ENCODE measurements around the gene SUSD1. TPM values are rescaled to one million over a fixed set of nuclear protein-coding genes. Genes with fewer than 3 reads are reported as not detected.

The SUSD1 gene
- total and polyA plus RNA-seq, 9 of the 15 experiments (the other 6 are each of a cell fraction or from before 2014, with no cell fraction given), result 10.9 to 44.4 (median 36.1) TPM

DNA sequence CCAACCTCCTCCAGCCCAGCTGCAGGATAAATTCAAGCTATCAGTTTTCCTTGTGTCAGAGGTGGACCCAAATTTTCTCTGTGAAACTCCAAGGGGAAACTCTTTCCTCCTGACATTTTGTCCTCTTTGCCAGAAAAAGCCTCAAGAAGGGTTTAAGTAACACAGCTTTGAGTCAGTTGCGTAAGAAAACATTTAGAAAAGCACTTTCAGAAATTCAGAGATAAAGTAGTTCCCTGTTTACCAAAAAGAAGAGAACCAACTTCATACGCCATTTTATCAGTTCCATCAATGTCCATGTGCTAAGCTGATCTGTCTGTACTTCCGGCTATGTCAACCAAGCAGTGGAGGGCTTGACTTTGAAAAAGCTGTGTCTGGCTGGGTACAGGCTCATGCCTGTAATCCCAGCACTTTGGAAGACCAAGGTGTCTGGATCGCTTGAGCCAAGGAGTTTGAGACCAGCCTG is 19.9 kb upstream of the SUSD1 start (continued):
- TF ChIP-seq, protein P1, sequence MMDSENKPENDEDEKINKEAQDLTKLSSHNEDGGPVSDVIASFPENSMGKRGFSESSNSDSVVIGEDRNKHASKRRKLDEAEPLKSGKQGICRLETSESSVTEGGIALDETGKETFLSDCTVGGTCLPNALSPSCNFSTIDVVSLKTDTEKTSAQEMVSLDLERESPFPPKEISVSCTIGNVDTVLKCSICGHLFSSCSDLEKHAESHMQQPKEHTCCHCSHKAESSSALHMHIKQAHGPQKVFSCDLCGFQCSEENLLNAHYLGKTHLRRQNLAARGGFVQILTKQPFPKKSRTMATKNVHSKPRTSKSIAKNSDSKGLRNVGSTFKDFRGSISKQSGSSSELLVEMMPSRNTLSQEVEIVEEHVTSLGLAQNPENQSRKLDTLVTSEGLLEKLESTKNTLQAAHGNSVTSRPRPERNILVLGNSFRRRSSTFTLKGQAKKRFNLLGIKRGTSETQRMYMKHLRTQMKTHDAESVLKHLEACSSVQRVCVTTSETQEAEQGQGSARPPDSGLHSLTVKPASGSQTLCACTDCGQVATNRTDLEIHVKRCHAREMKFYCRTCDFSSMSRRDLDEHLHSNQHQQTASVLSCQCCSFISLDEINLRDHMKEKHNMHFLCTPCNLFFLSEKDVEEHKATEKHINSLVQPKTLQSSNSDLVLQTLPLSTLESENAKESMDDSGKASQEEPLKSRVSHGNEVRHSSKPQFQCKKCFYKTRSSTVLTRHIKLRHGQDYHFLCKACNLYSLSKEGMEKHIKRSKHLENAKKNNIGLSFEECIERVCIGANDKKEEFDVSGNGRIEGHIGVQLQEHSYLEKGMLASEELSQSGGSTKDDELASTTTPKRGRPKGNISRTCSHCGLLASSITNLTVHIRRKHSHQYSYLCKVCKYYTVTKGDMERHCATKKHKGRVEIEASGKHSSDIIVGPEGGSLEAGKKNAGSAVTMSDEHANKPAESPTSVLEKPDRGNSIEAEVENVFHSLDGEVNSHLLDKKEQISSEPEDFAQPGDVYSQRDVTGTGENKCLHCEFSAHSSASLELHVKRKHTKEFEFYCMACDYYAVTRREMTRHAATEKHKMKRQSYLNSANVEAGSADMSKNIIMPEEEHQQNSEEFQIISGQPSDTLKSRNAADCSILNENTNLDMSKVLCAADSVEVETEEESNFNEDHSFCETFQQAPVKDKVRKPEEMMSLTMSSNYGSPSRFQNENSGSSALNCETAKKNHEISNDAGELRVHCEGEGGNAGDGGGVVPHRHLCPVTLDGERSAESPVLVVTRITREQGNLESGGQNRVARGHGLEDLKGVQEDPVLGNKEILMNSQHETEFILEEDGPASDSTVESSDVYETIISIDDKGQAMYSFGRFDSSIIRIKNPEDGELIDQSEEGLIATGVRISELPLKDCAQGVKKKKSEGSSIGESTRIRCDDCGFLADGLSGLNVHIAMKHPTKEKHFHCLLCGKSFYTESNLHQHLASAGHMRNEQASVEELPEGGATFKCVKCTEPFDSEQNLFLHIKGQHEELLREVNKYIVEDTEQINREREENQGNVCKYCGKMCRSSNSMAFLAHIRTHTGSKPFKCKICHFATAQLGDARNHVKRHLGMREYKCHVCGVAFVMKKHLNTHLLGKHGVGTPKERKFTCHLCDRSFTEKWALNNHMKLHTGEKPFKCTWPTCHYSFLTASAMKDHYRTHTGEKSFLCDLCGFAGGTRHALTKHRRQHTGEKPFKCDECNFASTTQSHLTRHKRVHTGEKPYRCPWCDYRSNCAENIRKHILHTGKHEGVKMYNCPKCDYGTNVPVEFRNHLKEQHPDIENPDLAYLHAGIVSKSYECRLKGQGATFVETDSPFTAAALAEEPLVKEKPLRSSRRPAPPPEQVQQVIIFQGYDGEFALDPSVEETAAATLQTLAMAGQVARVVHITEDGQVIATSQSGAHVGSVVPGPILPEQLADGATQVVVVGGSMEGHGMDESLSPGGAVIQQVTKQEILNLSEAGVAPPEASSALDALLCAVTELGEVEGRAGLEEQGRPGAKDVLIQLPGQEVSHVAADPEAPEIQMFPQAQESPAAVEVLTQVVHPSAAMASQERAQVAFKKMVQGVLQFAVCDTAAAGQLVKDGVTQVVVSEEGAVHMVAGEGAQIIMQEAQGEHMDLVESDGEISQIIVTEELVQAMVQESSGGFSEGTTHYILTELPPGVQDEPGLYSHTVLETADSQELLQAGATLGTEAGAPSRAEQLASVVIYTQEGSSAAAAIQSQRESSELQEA (IDR thresholded peaks at IDR 0.05; ENCODE audit: low read depth), result no peak
- TF ChIP-seq, protein P2, sequence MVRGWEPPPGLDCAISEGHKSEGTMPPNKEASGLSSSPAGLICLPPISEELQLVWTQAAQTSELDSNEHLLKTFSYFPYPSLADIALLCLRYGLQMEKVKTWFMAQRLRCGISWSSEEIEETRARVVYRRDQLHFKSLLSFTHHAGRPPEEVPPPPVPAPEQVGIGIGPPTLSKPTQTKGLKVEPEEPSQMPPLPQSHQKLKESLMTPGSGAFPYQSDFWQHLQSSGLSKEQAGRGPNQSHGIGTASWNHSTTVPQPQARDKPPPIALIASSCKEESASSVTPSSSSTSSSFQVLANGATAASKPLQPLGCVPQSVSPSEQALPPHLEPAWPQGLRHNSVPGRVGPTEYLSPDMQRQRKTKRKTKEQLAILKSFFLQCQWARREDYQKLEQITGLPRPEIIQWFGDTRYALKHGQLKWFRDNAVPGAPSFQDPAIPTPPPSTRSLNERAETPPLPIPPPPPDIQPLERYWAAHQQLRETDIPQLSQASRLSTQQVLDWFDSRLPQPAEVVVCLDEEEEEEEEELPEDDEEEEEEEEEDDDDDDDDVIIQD (CRISPR knock-in tag; IDR thresholded peaks at IDR 0.05), result no peak
- TF ChIP-seq NBN (IDR thresholded peaks at IDR 0.05; ENCODE audit: low read depth) (no peak), SLC30A9 (CRISPR knock-in tag; IDR thresholded peaks at IDR 0.05) (no peak), PCBP2 (IDR thresholded peaks at IDR 0.05; ENCODE audit: low read depth, low read length, poor library complexity, severe bottlenecking) (no peak), RBBP5 (IDR thresholded peaks at IDR 0.05; ENCODE audit: borderline replicate concordance, insufficient read depth, low read length, poor library complexity, severe bottlenecking) (no peak), EP400 (IDR thresholded peaks at IDR 0.05) (peak; percentile 69), MAFK (IDR thresholded peaks at IDR 0.05; ENCODE audit: low read length) (no peak), MTA2 (IDR thresholded peaks at IDR 0.05; ENCODE audit: low read depth) (no peak), ZNF217 (CRISPR knock-in tag; IDR thresholded peaks at IDR 0.05) (no peak), SMARCA5 (IDR thresholded peaks at IDR 0.05) (no peak)
- TF ChIP-seq, protein P3, sequence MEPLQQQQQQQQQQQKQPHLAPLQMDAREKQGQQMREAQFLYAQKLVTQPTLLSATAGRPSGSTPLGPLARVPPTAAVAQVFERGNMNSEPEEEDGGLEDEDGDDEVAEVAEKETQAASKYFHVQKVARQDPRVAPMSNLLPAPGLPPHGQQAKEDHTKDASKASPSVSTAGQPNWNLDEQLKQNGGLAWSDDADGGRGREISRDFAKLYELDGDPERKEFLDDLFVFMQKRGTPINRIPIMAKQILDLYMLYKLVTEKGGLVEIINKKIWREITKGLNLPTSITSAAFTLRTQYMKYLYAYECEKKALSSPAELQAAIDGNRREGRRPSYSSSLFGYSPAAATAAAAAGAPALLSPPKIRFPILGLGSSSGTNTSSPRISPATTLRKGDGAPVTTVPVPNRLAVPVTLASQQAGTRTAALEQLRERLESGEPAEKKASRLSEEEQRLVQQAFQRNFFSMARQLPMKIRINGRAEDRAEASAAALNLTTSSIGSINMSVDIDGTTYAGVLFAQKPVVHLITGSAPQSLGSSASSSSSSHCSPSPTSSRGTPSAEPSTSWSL (CRISPR knock-in tag; IDR thresholded peaks at IDR 0.05; ENCODE audit: borderline replicate concordance), result no peak
- TF ChIP-seq, protein P4, sequence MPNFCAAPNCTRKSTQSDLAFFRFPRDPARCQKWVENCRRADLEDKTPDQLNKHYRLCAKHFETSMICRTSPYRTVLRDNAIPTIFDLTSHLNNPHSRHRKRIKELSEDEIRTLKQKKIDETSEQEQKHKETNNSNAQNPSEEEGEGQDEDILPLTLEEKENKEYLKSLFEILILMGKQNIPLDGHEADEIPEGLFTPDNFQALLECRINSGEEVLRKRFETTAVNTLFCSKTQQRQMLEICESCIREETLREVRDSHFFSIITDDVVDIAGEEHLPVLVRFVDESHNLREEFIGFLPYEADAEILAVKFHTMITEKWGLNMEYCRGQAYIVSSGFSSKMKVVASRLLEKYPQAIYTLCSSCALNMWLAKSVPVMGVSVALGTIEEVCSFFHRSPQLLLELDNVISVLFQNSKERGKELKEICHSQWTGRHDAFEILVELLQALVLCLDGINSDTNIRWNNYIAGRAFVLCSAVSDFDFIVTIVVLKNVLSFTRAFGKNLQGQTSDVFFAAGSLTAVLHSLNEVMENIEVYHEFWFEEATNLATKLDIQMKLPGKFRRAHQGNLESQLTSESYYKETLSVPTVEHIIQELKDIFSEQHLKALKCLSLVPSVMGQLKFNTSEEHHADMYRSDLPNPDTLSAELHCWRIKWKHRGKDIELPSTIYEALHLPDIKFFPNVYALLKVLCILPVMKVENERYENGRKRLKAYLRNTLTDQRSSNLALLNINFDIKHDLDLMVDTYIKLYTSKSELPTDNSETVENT (CRISPR knock-in tag; IDR thresholded peaks at IDR 0.05), result no peak

Measured in K562 (cell line).